ENCODE measurements around the gene ANKRD63.

ANKRD63 gene, protein sequence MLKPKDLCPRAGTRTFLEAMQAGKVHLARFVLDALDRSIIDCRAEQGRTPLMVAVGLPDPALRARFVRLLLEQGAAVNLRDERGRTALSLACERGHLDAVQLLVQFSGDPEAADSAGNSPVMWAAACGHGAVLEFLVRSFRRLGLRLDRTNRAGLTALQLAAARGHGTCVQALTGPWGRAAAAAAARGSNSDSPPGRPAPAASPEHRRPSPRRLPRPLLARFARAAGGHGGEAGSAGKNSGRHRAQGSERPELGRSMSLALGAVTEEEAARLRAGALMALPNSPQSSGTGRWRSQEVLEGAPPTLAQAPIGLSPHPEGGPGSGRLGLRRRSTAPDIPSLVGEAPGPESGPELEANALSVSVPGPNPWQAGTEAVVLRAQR

DNA sequence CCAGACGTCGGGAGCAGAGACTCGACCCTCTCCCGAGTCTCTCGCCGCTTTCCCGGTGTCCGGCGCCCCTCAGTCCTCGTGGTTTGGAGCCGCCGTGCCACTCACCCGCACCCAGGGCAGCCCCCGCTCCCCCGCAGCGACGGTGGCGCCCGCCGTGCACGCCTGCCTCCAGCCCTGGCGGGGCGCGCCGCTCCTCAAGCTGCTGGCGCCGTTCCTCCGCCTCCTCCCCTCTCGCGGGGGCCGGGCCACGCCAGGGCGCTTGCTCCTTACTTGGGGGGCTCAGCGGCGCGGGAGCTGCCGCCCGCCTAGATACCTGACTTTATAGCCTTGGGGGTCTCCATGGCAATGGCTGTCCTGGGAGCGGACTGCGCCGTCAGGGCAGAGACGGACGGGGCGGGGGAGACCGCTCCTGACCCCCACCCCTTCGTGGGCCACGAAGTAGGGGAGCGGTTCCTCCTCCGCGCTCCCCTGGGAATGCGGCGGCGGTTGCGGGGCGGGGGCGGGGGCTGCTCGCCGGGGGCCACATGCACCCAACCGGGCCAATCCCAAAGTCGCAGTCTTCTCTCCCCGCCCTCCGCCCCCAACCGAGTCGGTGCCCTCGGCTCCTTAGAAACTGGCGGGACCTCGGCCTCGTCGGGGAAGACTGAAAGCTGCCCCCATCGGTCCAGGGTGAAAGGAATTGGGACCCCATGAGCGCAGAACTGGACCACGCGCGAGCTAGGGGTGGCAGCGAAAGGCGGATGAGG lies at the start of gene ANKRD63:
ANKRD63 (minus strand) TSS at position 196 of the 746 bp plus-strand sequence. CDS start 478 bp downstream, outside the sequence.
- no peak for DNase-seq

DNA sequence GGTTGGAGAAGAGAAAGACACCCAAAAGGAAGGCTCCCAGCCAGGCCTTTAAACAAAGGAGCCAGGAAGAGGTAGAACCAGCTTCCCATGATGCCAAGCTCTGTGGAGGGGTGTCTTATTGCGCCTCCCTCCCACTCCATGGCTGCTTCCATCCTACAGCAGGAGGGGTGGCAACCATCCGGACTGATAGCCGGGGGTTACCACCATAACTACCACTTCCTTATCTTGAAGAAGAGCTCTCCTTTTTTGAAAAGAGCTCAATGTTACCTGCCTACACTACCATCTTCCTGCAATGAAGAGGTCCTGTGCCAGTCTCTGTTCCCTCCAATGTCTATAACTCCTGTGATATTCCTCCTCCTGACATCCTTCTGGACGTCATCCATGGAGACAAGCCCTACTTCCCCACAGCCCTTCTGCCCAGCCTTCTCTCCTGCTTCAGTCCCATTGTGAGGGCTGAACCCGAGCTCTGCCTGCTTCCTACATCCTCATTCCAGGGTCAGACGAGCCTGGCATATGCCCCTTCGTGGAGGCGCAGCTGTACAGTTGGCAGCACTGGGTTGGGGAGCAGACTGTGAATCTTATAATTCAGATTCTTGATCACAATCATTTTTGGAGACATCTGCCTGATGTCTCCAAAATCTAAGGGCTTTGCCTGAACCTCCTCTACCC lies 49.4 kb upstream of the ANKRD63 start:
- no peak for DNase-seq

DNA sequence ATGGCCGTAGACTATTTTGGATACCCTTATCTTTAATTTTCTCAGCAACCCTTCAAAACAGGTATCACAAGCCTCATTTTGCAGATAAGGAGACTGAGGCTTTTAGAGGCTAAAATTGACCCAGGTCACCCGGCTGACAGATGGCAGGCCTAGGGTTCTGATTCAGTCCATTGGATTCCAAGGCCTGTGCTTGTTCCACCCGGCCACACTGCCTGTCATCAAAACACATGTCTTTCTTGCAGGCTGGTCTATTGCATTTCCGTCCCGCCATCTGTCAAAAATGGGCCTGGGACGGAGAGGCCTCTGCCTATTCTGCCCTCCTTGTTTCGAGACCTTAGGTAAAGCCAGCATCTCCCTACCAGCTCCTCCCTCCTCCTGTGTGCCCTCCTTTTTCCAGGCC lies 48.8 kb upstream of the ANKRD63 start:
- DNase-seq: no peak

DNA sequence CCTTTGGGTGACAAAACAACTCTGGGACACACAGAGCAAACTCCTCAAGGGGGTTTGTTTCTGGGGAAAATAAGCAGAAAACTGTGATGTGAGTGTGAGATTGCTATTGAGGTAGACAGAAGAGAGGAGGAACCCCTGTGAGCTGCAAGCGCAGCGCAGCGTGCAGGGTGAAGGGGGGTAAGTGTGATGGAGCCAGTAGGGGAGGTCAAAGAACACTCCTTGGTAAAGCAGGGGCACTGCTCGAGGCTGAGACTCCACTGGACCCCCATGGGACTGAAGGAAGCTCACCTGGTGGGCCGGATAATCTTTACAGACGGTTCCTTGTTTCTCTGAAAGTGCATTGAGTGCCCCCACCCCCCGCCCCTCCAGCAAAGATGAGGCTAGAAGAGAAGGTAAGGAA lies 48.2 kb upstream of the ANKRD63 start:
- no peak for DNase-seq

DNA sequence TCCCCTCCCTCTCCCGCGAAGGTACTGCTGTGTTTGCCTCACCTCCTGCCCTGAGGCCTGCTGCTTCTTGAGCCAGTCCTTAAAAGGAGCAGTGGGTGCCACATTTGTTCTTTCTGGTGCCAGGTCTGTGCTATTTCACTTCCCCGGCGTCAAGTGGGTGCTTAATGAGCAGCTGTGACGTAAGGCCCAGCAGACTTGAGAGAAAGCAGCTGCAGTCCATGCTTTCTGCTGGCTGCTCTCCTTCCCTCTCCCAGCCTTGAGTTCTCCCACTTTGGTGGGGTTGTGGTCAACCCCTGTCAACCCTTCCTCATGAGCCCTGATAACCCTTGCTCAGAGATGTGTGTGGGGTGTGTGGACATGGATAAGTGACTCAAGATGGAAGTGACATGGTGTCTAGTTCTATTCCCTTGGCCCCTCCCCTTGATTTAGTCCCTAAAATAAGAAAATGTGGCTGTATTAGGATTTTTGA lies 47.5 kb upstream of the ANKRD63 start:
- peak; percentile 48 for DNase-seq

DNA sequence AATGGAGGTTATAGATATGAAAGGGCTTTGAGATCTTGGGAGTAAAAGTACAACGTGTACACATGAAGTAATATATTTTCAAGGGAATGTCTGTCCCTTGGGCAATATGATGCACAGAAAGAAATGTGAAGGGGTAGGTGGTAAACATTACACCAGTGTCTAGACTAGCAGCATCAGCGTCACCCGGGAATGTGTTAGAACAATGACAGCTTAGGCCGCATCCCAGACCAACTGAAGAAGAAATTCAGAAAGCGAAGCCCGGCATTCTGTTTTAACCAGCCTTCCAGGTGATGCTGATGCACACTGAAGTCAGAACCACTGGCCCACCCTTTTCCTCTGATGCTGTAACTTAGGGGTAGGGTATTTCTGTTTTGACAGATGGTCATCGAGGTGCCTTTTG lies 46.9 kb upstream of the ANKRD63 start:
- no peak for DNase-seq

DNA sequence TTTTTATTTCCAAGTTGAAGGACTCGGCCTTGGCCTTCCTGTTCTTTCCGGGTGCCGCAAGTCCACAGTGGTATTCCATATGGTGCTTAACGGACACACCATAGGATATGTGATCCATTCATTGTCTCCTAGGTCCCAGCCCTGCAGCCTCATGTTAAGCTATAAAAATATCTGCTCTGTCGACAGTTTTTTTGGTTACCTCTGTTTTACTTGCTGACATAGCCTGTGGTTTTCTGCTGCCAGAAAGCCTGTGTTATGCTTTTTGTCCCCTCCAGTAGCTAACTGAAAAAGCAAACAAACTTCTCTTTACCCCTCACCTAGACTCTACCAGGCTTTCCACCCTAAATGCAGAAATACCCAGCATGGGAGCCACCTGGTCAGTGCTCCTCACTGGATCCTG lies 45.9 kb upstream of the ANKRD63 start:
- no peak for DNase-seq

DNA sequence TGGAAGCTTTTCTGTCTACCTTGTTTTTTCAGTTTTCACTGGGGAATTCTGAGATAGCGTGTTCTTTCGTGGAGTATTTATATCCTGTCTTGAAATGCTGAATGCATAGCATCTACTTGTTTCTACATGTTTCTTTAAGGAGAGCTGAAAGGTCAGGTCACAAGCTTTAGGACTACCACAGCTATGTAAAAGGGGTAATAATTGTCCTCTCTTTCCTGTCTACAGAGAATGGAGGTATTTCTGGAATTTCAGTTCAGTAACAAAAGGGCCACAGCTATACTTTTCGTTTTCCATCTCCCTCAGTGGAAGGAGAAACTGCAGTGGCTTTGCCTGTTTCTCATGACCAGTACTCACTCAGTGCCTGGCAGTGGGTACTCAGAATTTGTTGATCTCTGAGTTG lies 45.3 kb upstream of the ANKRD63 start:
- no peak for DNase-seq

DNA sequence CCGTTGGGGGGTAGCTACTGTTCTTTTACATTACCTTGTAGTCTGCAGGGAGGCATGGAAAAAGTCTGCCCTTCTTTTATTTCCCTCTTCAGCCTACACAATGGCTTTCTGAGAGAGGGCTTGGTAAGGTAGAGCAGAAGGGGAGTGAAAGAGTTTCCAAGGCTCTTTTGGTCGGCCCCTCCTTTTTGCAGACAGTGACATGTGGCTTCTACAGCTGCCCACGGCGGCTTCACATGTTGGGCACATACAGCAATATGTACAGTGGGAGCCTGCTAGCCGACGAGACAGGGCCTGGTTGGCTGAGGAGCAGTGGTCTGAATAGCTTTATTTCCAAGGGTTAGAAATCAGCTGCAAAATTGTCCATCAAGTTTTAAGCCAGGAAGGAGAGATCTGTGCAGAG lies 44.6 kb upstream of the ANKRD63 start:
- DNase-seq: no peak

DNA sequence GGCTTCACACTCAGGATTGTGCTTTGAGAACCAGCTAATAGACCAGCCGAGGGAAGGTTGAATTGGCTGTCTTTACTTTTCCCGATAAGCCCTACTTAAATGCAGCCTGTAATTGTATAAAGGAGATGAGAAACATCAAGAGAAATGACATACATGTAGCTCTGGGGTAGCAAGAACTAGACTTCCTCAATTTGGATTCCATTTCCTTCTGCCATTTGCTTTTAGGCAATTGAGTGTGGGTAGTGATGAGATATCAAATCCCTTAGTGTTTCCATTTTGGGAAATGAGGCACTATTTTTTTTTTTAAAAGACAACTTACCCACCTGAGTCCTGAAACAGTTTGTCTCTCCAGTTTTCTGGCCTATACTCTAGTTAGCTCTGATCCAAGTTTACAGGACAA lies 42.8 kb upstream of the ANKRD63 start:
- DNase-seq: no peak

DNA sequence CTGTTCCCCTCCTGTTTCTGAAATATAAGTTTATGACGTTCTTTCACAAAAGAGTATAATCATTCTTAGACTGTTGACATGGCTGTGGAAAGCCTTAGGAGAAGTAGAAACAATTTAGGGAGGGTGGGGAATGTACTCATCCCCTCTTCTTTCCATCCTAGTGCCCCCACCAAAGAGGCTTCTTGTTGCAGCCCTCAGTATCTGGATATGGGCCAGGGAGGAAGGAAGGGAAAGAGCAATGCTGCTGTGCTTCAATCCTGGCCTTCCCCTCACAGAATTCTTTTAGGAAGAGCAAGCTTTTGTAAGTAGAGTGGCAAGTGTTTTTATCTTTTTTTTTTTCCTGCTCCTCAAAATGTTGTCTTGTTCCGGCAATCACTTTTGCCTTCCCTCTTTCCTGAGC lies 42.3 kb upstream of the ANKRD63 start:
- no peak for DNase-seq

DNA sequence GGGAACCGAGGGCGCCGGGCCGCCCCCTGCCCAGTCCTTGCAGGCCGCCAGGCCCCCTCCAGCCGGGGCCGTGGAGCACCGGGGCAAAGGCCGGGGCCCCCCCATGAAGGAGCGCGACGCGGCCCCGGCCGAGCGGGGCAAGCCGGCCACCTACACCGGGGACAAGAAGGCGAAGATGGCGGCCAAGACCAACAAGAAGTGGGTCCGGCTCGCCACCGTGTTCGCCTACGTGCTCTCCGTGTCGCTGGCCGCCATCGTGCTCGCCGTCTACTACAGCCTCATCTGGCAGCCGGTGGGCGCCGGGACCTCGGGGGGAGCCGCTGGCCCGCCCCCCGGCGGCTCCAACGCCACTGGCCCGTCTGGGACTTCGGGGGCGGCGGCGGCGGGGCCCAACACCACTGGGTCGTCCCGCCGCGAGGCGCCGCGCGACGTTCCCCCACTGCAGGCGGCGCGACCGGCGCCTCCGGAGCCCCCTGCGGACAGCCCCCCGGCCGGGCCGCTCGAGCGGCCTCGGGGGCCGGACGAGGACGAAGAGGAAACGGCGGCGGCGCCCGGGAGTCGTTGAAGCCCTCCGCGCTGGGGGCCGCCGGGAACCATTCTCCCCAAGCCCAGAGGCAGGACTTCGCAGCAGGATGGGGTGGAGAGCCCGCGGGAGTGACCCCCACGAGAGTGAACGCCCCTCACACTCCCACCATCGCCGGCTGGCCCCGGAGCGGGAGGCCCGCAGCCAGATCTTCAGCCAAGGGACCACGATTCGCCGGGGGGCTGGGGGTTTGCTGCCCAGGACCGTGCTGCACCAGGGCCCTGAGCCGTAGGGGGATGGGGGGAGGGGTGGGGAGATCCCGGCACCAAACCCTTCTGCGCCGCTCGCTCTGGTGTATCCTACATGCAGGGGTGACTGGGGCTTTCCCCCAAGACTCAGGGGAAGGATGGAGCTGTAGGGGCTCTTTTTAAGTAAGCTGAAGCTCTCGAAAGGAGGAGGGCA lies 41.4 kb upstream of the ANKRD63 start:
- no peak for DNase-seq

DNA sequence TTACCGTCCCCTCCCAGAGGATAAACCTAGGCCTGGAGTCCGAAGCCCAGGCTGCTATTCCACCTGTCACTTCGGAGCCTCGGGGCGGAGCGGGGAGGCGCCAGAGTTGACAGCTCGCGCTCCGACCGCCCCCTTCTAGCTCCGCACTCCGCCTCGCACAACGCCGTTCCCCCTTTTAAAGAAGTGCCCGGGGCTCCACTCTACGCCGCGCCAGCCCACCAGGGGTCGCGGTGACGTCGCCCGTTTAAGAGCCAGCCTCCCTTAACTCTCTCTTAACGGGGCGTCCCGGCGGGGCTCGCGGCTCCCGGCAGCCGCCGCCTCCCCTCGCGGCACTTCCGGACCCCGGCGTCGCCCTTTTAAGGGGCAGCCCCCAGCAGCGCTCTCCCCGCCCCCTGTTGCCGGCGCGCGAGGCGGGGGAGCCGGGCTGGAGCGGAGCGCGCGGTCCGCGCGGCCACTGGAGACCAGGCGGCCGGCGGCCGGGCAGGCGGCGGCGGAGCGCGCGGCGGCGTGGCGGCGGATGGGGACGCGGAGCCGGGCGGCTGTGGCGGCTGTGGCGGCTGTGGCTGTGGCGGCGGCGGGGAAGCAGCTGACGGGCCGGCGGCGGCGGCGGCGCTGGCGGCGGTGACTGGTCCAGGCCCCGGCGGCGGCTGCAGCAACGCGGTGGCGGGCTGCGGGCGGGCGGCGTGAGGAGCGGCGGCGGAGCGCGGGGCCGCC lies 40.5 kb upstream of the ANKRD63 start, which contains the start of gene INAFM2:
INAFM2 (plus strand) TSS at position 454 of the 714 bp plus-strand sequence. CDS start 364 bp downstream, outside the sequence.
- peak; percentile 63 for DNase-seq

DNA sequence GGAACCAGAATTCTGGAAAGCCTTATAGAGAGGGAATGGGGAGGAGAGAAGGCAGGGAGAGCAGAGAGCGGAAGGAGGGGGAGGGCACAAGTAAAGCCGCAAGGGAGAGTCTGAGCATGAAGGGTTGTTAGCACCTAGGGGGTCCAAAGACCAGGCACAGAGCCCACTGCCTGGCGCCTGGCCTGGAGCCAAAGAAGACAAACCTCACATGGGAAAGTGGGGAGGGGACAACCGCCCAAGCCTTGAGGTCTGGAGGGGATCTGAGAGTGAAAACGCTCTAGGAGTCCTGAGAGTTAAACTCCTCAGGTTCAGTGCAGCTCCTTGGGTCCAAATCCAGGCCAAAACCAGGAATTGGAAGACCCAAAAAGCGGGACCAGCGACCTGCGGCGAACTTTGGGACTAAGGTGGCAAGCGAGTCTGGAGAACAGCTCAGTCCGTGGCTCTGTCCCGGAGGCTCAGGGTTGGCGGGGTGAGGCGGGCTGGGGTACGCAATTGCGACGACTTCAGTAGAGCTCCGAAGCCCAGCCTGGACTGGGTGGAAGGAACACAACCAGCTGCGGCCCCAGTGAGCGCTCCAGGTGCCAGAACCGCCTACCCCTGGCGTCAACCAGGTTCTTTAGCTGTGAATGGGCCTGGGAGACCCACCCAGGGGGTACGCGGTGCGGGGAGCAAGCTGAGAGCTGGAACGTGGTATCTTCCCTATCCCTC lies 39.8 kb upstream of the ANKRD63 start:
- DNase-seq: peak; percentile 20

DNA sequence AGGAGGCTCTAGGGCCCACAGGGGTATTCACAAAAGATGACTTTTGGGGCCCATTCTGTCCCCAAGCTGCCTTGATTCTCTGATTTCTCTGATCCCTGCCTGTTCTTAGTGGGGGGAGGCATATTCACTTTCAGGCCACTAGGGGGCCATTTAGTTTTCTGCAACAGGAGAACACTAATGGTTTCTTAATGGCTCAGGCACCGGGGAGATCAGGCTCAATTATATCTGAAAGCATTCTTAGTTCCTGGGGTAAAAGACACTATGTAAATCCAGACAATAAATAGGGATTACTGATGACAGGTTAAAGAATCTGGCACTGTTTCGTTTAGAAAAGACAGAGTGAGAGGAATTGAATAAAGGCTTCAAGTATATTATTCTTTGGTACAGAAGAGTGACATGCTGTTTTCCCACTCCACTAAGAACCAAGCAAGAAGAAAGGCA lies 38.1 kb upstream of the ANKRD63 start:
- peak; percentile 52 for DNase-seq

DNA sequence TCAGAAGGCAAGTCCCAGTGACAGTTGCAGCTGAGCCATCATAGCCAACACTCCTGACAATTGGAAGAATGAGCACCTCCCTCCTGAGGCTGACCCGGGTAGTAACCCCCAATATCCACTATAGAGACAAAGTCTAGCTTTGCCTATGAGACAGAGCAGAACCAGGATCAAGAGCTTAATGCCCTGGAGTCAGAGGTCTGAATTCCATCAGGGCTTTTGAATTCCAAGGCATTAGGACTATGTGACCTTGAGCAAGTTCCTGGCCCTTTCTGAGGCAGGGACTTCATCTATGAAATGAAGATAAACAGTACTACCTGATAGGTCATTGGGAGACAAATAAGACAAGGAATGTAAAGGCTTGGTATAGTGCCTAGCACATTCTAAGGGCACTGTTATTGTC lies 37.5 kb upstream of the ANKRD63 start:
- DNase-seq: no peak

DNA sequence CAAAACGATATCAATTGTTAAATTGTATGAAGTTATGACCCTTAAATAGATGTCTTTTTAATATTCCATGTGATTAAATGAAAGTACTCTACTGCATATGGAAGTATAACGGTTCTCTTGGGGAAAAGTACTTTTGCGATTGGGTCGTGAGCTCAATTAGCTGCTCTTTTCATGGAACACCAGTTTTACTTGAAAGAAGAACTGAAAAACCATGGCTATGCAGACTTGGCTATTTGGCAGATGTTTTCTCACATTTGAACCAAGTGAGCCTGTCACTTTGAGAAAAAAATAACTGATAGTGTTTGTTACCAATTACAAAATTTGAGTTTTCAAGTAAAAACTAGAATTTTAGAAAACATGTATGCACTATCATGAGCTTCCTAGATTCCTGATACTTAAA lies 34.7 kb upstream of the ANKRD63 start:
- no peak for DNase-seq

DNA sequence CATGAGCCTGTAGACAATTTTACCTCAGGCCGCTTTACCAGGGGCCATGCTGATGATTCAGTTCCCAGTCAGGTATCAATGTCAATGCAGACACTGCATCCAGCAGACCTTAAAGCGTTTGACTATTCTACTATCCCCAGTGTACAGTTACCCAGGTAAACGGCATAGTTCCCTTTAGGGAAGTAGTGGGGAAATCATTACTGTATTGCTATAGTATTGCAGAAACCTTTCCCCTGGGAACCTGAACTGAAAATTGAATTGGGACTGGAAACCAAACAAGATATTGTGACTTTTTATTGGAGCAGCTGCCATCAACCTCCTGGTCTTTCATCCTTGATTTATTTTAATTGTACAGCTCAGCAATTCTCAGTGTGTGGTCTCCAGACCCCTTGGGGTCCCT lies 34.1 kb upstream of the ANKRD63 start:
- no peak for DNase-seq

DNA sequence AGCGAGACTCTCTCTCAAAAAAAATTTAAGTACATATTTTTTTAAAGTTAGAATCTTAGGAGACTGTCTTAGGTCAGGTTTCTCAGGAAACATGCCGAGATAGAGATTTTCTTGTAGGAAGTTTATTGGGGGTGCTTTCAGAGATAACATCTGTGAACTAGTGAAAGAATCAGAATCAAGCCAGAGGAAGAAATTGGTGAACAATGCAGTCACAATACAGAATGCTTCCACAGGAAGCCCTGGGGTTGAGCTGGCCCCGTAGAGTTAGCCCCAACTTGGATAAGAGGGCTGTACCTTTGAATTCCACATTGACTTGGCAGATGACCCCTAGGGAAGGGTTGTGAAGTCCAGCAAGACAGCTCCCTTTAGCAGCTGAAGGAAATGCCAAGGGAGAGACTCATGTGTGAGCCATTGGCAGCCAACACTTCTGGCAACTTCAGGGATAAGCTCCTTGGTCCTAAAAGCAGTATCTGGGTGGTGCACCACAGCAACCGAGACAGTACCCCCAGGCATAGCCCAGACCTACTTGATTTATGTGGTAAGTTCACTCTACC lies 31.9 kb upstream of the ANKRD63 start:
- DNase-seq: no peak

All from NCI-H1105 (cell line).